ENCODE data around the gene ZRANB1.

GRCh38 chr10:124975977-124976514 lies 34.1 kb downstream of the ZRANB1 start:
- TF ChIP-seq CTCF (IDR thresholded peaks at IDR 0.05 in 2 of 3, conservative IDR thresholded peaks at IDR 0.05 in 1 of 3; ENCODE audit: control insufficient read depth in 2 of 3, extremely low read depth in 1 of 3, insufficient read depth in 1 of 3, low read depth in 3 of 3, low read length in 3 of 3) (no peak), POLR2AphosphoS5 (IDR thresholded peaks at IDR 0.05; ENCODE audit: low read length) (no peak), EZH2 (IDR thresholded peaks at IDR 0.05; ENCODE audit: borderline replicate concordance, control insufficient read depth, low read depth, low read length) (no peak), RAD21 (IDR thresholded peaks at IDR 0.05; ENCODE audit: insufficient read depth, low read depth, low read length) (no peak), USF2 (IDR thresholded peaks at IDR 0.05; ENCODE audit: borderline replicate concordance, low read depth, low read length) (no peak), POLR2A (IDR thresholded peaks at IDR 0.05; ENCODE audit: low read depth, low read length) (no peak), ELK1 (IDR thresholded peaks at IDR 0.05; ENCODE audit: low read depth, low read length) (no peak)
